Ishikawa (cell line): Measurements from ENCODE around the gene SYMPK.

ENCODE experiments used
- CEBPB ChIP-seq: IDR thresholded peaks from 2 replicates; pipeline ENCODE4 v1.6.1; 2012
- CREB1 ChIP-seq: IDR thresholded peaks from 2 replicates; pipeline ENCODE4 v1.6.1; 2012; ENCODE audit warnings: low read depth
- EP300 ChIP-seq: IDR thresholded peaks from 2 replicates; pipeline ENCODE4 v1.6.1; 2012; ENCODE audit warnings: borderline replicate concordance
- FOXM1 ChIP-seq: IDR thresholded peaks from 2 replicates; pipeline ENCODE4 v1.6.1; 2012; ENCODE audit warnings: low read depth, borderline replicate concordance
- MAX ChIP-seq: IDR thresholded peaks from 2 replicates; pipeline ENCODE4 v1.6.1; 2012
- NFIC ChIP-seq: IDR thresholded peaks from 2 replicates; pipeline ENCODE4 v1.6.1; 2012
- RAD21 ChIP-seq: IDR thresholded peaks from 2 replicates; pipeline ENCODE4 v1.6.1; 2012; ENCODE audit warnings: low read depth
- REST ChIP-seq: IDR thresholded peaks from 2 replicates; pipeline ENCODE4 v1.6.1; 2012; ENCODE audit warnings: low read depth, mild to moderate bottlenecking
- TAF1 ChIP-seq: IDR thresholded peaks from 2 replicates; pipeline ENCODE4 v1.6.1; 2012; ENCODE audit warnings: low read depth, mild to moderate bottlenecking
- TCF12 ChIP-seq: IDR thresholded peaks from 2 replicates; pipeline ENCODE4 v1.6.1; 2012; ENCODE audit warnings: low read depth
- TEAD4 ChIP-seq: IDR thresholded peaks from 2 replicates; pipeline ENCODE4 v1.6.1; 2012
- USF1 ChIP-seq: IDR thresholded peaks from 2 replicates; pipeline ENCODE4 v1.6.1; 2012
- YY1 ChIP-seq: IDR thresholded peaks from 2 replicates; pipeline ENCODE4 v1.6.1; 2012; ENCODE audit warnings: low read depth
- ZBTB7A ChIP-seq: IDR thresholded peaks from 2 replicates; pipeline ENCODE4 v1.6.1; 2012; ENCODE audit warnings: low read depth

- no peak for TF ChIP-seq RAD21
- no peak for TF ChIP-seq ZBTB7A
- no peak for TF ChIP-seq EP300
- TF ChIP-seq YY1: no peak
- TF ChIP-seq TCF12: no peak
- TF ChIP-seq USF1: no peak
- TF ChIP-seq CEBPB: no peak
- TF ChIP-seq FOXM1: no peak
- TF ChIP-seq REST: no peak
- no peak for TF ChIP-seq NFIC
- no peak for TF ChIP-seq TAF1
- TF ChIP-seq MAX: no peak
- no peak for TF ChIP-seq CREB1
- no peak for TF ChIP-seq TEAD4
Measured at GRCh38 chr19:45793876-45794275, 69.1 kb downstream of the SYMPK start.
